Dermis microvascular lymphatic vessel endothelial cell (primary cell): ENCODE results near the gene EYA3. TPM values are rescaled to one million over a fixed set of nuclear protein-coding genes. Genes with fewer than 3 reads are reported as not detected.
A peak's percentile ranks its signal among the peaks of the same experiment; 100 is the strongest.

Experiments used
- DNase-seq, 2 donors: peaks; one replicate each; pipeline versions ENCODE4 v3.0.0 to v3.0.0-alpha.2; 2010; ENCODE audit warnings: low read depth in 2 of 2
- total RNA-seq: library from RNA; depleted of rRNA; stranded (reverse); fragments of >200 nt; gene quantifications from 2 replicates; pipeline ENCODE4 v1.2.1, GENCODE V29; 2014

EYA3 gene
- total RNA-seq, 1 donor from 2014 or later: 9.1 TPM

DNA sequence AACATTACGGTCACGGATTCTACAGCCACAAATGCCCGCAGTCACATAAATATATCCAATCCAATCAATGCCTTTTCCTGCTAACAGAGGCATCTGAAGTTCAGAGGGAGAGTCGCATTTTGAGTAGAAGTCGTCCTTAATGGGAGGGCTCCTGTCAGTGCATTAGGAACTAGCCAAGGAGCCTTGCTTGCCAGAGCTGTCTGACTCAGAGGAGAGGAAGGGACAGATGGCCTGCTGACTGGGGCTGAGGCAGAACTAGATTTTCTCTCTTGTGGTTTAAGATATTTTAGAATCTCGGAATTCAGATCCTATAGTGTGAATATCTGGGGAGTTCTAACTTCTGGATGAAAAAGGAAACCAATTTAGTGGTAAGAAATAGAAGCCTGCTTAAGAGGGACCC, 118.0 kb downstream of the EYA3 start:
- no peak for DNase-seq

DNA sequence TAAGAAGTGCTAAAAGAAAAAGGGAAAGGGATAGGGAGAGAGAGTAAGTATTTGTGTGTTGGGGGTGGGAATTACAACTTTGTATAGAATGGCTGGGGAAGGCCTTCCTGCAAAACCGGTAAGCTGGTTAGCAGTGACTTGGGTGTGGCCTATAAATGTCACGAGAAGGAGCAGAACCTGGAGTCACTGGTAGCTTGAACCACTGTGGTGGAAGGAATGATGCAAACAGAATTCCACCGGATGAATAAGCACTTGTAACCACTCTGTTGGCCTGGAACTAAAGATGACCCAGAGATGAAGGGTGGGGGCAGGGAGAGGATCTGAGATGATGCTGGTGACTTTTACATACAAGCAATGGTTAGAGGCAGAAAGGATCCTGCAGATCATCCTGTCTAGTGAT, 119.7 kb downstream of the EYA3 start:
- DNase-seq: no peak

DNA sequence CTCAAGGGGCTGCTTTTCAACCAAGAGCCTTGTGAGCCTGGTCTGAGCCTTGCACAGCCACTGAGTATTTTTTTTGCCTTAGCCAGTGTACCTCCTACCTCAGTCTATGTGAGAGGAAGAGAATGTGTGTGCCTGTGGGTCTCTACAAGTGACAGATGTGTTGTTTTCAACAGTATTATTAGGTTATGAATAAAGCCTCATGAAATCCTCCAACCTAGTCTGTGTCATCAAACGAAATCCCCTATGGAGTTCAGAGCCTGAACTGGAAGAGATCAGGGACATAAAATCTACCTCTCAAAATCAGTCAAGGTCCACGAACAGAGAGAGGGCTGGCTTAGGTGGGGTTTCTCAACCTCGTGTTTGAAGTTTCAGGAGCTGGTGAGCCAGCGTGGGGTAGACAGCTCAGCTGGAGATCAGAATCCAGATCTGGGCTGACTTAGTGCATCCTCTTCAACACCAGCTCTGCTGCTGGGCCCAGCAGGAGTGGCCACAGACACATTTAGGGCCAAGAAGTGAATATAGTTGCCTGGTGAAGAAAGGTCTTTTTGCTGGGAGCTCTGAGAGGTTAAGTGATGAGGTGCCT, 120.4 kb downstream of the EYA3 start:
- DNase-seq: no peak

- no peak for DNase-seq
Measured at GRCh38 chr1:27967106-27967883, 121.1 kb downstream of the EYA3 start.

- DNase-seq: no peak
Measured at GRCh38 chr1:27966402-27967105, 121.9 kb downstream of the EYA3 start.

- no peak for DNase-seq
Measured at GRCh38 chr1:27963393-27963792, 125.0 kb downstream of the EYA3 start.

DNA sequence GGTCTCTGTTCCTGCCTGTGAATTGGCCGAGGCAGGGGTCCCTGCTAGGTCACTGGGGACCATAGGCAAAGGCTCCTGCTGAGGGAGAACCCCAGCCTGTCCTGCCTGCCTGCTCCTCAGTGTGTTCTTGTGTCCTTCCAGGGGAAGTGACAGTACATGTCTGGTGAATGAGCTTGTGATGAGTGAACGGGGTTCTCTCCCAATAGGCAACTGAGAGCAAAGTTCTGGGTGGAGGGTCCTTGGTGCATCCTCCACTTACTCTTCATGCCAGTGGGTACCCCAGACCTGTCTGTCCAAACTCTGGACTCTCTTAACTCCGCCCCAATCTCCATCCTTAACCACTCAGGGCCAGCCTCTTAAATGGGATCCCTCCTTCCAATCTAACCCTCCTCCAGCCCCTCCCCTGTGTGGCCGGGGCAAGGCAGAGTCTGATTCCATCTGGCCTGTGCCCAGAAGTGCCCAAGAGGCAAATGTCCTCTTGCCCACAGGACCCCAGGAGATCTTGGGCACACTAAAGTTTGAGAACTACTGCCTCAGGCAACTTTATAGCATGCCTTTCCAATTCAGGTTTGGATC, 126.7 kb downstream of the EYA3 start:
- no peak for DNase-seq

DNA sequence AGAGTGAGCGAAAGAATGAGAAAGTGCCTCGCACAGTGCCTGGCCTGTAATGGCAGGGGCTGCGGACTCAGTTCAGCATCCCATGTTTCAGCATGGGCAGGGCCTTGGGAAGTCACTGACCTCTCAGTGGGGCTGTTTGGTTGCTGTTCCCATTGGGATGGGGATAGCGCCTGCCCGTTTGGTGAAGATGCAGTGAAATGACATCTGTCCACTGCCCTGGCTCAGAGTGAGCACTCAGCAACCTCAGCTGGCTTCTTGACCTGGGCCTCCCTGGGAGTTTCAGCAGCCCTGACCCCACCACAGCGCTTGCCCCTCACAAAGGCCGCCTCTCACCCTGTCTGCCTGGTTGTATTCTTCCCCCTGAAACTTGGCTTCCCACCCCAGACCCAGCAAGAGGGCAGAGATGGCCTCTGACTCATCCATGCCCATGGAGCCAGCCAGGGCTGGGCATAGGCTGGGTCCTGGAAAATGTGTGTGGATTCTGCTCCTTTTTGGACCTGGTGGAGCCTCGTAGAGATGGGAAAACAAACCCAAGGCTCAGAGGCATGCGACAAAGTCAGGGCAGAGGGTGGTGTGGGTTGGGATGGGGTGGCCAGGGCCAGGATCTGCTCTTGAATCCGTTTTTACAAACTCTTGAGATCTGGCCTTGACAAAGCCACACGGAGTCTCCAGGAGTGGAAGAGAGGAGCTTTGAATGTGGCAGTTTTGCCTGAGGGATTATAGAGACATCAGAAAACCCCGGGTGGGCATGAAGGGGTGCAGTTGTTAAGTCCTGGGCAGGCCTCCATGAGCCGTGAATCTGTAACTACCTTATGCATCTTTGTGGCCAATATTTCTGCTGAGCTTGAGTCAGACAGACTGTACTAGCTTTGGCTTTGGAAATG, 127.4 kb downstream of the EYA3 start:
- DNase-seq: peak in 1 of 2 donors; percentile 15

DNA sequence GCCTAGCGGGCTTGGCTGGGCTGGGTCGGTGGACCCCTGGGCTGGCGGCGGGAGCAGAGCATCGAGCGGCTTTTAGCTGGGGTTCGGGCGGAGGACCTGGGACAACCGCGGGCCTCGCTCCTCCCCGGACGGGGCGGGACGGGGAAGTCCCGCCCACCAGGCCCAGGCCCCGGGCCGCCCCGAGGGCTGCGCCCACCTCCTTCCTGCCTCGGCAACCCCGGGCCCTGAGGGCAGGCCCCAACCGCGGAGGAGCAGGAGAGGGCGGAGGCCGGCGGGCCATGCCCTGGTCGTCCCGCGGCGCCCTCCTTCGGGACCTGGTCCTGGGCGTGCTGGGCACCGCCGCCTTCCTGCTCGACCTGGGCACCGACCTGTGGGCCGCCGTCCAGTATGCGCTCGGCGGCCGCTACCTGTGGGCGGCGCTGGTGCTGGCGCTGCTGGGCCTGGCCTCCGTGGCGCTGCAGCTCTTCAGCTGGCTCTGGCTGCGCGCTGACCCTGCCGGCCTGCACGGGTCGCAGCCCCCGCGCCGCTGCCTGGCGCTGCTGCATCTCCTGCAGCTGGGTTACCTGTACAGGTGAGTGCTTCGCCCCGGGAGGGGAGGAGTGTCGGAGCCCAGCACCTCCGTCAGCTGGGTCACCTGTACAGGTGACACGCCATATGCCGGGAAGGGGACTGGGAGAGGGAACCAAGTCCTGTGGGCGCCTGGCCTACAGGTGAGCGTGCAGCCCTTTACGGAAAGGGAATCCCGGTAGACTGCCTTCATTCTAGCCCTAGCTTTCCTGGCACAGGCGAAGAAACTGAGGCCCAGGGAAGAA, 128.4 kb downstream of the EYA3 start, which contains the start of gene XKR8:
Gene XKR8, plus strand, starts transcription at position 182 of the 812 bp plus-strand sequence. Its CDS starts 97 bp downstream, at position 279.
- peak; percentile 45 to 74 for DNase-seq

DNA sequence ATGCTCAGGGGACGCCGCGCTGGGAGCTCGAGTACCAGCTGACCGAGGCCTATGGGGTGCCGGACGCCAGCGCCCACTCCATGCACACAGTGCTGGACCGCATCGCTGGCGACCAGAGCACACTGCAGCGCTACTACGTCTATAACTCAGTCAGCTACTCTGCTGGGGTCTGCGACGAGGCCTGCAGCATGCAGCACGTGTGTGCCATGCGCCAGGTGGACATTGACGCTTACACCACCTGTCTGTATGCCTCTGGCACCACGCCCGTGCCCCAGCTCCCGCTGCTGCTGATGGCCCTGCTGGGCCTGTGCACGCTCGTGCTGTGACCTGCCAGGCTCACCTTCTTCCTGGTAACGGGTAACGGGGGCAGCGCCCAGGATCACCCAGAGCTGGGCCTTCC, 129.9 kb downstream of the EYA3 start:
- DNase-seq: no peak

DNA sequence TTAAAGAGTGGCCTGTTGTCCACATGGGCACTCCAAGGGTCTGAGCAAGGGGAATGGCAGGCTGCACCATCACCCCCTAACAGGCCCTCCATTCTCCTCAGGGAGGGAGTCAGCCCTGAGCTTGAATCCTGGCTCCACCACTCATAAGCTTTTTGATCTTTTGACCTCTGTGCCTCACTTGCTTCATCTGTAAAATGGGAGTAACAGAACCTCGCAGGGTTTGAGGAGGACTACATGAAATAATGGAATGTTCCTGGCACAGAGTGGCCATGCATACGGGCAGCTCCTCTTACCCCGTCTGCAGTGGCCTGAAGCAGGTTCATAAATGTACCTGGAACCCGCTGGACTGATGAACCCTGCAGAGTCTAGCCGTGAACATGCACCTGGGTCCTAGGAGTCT, 130.8 kb downstream of the EYA3 start:
- no peak for DNase-seq

DNA sequence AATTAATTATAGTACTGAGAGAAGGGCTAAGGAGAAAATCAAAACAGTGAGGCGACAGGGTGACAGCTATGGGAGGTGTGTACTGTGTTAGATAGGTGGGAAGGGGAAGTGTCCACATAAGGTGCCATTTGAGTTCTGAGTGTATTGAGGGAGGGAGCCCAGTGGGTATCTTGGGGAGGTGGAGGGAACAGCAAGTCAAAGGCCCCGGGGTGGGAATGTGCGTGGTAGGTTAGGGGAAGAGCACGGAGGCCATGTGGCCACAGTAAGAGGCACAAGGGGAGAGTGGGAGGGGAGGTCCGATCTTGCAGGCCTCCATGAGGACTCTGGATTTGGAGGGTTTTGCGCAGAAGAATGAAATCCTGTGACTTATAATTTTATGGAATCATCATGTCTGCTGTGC, 131.6 kb downstream of the EYA3 start:
- DNase-seq: no peak

DNA sequence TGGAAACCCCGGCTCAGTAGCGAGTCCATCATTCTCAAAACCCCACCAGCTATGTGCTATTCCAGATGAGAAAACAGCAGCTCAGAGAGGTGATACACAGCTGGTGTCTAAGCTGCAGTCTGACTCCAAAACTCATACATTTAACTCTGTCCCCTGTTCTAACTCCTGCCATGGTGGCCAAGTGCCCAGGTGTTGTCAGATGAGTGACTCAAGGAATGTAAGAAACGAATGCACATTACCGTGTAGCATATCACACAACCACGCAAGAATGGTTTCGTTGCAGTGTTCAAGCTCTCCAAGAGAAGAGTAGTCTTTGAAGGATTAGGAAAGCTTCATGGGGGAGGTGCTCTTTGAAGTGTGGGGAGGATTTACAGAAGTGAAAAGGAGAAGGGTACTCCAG, 133.3 kb downstream of the EYA3 start:
- no peak for DNase-seq

DNA sequence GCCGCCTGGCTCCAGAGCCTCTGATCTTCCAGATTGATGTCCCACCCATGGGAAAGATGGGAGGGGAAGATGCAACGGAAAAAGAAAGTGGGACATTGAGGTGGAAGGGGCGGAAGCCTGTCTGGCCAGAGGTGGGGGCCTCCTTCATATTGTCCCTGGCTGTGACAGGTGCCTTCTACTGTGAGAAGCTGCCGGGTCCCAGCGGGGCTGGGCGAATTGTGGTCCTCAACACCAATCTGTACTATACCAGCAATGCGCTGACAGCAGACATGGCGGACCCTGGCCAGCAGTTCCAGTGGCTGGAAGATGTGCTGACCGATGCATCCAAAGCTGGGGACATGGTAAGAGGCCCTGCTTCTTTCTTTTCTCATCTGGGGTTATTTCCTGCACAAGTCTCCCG, 134.2 kb downstream of the EYA3 start:
- no peak for DNase-seq

DNA sequence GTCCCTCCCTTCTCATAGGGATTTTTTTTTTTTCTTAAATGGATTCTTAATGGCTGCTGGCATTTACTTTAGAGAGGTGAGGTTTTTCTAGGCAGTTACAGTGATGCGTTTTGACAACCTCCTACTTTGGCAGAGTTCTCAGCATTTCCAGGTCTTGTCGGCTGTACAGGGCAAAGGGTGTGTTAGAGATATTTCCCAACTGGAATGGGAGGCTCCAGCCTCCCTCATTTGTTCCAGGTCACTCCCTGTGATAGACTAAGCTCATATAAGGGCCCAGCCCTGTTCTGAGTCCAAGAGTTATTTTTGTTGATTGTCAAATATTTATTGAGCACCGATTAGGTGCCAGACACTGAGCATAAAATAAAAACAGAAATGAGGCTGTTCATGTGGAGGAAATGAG, 136.3 kb downstream of the EYA3 start:
- no peak for DNase-seq

- DNase-seq: no peak
Measured at GRCh38 chr1:27951396-27951795, 137.0 kb downstream of the EYA3 start.

DNA sequence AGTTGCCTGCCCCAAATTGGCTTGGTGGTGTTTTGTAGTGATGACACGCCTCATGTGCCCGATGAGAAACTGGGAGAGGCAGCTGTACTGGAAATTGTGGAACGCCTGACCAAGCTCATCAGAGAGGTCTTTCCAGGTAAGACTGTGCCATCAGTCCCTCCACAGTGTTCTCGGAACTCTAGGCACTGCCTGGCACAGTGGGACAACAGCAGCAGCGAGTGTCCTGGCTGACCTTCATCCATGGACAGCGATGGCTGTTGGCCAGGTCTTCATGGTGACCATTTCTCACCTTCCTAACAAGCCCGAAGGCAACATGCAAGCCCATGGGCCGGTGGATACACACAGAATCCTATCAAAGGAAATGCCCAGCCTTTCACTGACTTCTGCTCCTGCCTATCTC, 139.4 kb downstream of the EYA3 start:
- DNase-seq: no peak

DNA sequence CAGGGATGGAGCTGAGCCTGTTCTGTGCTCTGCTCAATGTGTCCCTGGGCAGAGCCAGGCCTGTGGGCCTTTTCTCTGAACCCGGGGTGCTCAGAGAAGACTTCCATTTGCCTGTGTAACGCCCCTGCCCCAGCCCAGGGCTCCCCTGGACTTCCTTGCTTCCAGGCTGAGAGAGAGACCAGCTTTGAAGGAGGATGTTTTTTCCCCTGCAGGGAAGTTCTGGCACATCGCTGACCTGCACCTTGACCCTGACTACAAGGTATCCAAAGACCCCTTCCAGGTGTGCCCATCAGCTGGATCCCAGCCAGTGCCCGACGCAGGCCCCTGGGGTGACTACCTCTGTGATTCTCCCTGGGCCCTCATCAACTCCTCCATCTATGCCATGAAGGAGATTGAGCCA, 143.4 kb downstream of the EYA3 start:
- no peak for DNase-seq

DNA sequence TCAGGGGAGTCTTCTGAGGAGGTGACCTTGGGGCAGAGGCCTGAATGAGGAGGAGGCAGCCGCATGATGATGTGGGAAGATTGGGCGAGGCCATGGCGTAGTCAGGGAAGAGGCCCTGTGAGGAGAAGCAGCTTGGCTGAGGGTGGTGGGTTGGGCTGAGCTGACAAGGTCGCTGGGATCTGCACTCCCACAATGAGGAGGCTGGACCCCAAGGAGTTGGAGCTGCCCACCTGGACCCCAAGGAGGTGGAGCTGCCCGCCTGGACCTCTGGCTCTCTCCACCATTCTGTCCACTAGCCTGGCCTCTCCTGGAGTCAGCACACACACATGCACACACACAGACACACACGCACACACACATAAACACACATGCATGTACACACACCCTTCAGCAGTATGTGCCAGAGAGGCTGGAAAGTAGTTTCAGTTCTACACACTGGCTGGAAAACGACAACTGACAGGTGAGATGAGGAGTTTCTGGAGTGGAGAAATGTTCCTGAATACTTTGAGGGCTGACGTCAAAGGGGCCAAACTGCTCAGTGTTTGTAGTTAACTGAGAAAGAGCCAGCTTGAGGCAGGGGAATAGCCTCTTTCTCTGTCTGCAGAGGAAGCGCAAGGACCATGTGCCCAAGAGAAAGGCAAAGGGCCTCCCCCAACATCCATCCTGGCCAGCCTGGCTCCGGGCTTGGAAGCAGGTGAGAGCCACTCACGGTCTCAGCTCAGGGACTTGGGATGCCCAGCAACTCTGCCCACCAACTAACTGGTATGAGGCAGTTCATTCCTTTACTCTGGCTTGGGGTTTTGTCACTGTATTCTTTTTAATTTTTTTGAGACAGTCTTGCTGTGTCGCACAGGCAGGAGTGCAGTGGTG, 146.5 kb downstream of the EYA3 start:
- DNase-seq: no peak
